ENCODE data around the gene ITGB7.

Gene ITGB7

GRCh38 chr12:53207042-53207441 is at the start of gene ITGB7:
TSS of gene ITGB7 (minus strand) at chr12:53207251. CDS start at chr12:53200443, 6,808 bp downstream.
- no peak for DNase-seq (ENCODE audit: low spot score)

DNA sequence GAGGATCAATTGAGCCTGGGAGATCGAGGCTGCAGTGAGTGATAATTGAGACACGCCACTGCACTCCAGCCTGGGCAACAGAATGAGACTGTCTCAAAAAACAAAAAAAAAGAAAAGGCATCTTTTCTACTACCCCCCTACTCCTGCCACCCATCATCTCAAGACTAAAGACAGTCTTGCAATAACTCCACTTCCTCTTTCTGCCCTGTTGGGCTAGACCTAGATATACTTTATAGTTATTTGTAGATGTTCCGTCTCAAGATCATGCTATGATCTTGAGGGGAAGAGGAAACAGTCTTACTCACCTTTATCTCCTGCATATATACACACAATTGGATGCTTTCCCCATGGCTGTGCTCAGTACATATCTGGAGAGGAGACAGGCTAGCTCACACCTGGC is 48.9 kb upstream of the ITGB7 start:
- DNase-seq (ENCODE audit: low spot score): no peak

DNA sequence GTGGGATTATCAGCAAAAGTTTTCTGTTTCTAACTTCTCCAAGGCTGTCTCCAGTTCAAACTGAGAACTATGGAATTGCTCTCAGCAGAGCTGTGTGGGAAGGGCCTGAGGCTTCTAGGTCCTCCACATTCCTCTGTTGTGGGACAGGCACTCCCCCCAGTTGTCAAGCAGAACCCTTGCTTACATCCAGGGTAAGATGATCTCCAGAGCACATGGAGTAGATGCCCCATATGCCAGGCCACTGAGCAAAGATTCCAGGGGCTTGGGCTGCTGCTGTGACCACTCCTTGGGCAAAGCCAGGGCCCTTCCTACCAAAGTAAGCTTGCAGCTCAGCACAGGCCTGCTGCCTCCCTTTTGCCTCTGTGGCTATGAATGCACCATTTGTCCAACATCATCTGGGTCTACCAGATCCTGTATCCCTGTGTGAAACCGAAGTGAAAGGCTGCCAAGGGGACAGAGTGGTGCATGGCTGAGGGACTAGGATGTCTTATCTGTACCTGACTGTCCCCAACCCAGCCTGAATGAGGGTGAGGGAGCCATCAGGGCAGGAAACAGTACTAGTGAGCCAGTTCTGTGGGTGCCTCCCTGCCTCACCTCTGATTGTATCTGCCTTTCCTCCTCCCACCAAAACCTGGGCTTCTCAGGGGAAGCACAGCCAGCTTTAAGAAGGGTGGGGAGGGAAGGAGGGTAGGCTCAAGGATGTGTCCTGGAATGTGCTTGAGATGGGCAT is 47.9 kb upstream of the ITGB7 start:
- DNase-seq (ENCODE audit: low spot score): no peak

DNA sequence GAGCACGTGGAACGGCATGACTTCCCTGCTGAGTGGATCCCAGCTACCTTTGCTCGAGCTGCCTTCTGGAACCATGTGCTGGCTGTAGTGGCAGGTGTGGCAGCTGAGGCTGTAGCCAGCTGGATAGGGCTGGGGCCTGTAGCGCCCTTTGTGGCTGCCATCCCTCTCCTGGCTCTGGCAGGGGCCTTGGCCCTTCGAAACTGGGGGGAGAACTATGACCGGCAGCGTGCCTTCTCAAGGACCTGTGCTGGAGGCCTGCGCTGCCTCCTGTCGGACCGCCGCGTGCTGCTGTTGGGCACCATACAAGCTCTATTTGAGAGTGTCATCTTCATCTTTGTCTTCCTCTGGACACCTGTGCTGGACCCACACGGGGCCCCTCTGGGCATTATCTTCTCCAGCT is 46.2 kb upstream of the ITGB7 start:
- DNase-seq (ENCODE audit: low spot score): no peak

- DNase-seq (ENCODE audit: low spot score): no peak
These were observed 45.4 kb upstream of the ITGB7 start for GRCh38 chr12:53252349-53252916.

GRCh38 chr12:53251477-53252348 is 44.7 kb upstream of the ITGB7 start:
- DNase-seq (ENCODE audit: low spot score): peak; percentile 79

DNA sequence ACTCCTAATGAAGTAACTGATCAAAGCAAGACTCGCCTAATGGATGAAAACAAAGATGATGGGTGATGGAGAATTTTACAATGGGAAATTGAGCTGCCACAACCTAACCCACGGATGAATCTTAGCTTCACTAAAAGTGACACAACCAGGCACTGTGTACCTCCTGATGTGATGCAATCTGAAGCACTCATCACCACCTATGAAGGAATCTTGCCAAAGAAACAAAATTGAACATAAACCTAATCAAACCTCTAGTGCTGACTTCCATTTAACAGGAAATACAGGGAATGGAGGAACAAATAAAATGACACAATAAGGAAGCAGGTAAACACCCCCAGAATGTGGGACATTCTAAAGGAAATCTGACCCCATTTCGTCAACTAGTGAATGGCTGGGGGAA is 38.2 kb upstream of the ITGB7 start:
- DNase-seq (ENCODE audit: low spot score): no peak

DNA sequence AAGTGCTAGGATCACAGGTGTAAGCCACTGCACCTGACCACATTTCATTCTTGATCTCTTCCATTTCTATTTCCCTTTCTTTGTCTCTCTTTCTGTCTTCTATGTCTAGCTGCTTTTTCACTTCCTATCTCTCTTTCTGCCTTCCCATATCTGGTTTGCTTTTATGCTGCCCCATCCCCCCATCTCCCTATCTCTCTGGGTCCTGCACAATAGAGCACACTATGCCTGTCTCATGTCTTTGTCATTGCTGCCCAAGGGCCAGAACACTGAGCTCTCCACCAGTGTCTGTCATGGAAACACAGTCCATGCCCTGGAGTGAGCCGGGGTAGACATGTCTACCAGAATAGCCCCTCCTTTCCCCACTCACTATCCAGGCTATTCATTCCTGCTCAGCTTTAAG is 37.3 kb upstream of the ITGB7 start:
- no peak for DNase-seq (ENCODE audit: low spot score)

GRCh38 chr12:53241623-53242412 is 34.8 kb upstream of the ITGB7 start:
- no peak for DNase-seq (ENCODE audit: low spot score)

DNA sequence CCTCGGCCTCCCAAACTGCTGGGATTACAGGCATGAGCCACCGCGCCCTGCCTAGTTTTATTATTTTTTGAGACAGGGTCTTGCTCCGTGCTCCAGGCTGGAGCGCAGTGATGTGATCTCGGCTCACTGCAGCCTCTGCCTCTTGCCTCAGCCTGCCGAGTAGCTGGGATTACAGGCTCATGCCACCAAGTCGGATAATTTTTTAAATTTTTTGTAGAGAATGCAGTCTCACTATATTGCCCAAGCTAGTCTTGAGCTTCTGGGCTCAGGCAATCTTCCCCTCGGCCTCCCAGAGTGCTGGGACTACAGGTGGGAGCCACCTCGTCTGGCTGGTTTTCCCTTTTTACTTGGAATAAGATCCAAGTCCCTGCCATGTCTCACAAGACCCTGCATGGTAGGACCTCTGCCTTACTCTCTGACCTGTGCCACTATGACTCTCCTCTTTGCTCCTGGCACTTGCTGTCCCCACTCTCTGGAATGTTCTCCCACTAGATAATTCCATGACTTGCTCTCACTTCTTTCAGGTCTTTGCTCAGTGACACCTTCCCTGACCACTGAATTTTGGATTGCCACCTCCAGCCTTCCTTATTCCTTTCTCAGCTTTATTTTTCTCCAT is 32.7 kb upstream of the ITGB7 start:
- no peak for DNase-seq (ENCODE audit: low spot score)

GRCh38 chr12:53236443-53237111 is 29.5 kb upstream of the ITGB7 start:
- DNase-seq (ENCODE audit: low spot score): no peak

DNA sequence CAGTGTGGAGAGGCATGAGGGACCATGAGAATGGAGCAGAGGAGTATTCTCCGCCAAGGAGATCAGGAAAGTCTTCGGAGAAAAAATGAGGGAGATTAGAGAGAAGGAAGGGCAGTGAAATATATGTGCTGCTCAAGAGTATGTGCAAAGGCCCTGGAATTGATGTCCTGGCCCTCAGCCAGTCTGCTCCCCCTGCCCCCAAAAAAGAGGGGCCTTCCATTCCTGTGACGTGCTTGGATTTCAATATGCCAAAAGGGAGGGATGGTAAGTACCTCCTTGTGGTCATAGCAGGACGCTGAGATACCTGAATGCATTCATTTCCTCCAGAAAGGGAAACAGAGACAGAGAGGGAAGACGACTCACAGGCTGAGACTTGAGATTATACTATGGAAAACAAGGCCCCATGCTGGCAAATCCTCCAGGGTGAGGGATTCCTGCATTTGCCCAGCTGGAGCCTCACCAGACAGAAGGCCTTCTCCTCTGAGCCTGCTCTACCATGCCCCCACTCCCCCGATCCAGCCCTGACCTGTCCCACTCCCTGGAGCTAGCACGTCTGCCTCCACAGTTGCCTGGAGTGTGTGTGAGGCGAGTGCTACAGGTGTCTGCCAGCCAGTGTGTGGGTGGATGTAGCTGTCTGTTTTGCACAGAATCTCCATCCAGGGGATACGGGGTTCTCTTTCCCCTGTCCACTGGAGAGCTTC is 28.8 kb upstream of the ITGB7 start:
- DNase-seq (ENCODE audit: low spot score): no peak

GRCh38 chr12:53235164-53235563 is 28.1 kb upstream of the ITGB7 start:
- DNase-seq (ENCODE audit: low spot score): no peak

- DNase-seq (ENCODE audit: low spot score): no peak
These were observed 27.3 kb upstream of the ITGB7 start for GRCh38 chr12:53234271-53234914.

GRCh38 chr12:53233671-53234121 is 26.6 kb upstream of the ITGB7 start:
- DNase-seq (ENCODE audit: low spot score): no peak

DNA sequence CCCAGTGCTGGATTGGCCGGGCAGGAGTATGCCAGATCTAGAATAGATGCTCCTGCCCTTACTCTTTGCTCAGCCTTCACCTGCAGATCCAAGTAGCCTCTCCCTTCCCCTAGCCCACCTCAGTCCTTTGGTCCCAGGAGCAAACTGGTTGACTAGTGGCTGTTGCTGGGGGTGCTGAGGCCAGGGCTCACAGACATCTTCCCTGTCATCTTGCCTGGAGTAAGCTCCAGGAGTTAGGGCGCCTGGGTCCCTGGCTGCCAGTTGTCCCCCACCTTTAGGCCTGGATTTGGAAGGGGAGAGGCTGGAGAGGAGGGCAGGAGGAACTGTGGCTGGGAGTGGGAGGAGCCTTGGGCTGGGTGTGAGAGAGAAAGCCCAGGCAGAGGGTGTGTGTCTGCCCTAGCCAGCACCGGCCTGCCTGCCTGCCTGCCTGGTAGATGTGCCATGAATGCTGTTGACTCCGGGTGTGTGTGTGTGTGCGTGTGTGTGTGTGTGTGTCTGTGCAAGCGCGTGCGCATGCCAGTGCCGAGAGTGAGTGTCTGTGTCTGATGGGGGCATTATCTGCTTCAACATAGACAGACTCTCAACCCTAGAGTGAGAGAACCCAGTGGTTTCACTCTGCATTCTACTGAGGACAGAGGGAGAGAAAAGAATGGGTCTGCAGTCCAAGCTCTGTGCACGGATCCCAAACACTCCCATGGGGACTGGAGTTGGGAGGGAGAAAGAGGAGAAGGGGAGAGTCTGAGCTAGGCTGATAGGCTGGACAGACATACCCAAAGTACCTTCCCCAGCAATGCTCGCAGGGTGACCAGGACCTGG is 25.8 kb upstream of the ITGB7 start:
- peak; percentile 52 for DNase-seq (ENCODE audit: low spot score)

- DNase-seq (ENCODE audit: low spot score): peak; percentile 54
These were observed 25.0 kb upstream of the ITGB7 start, which contains the start of gene RARG for GRCh38 chr12:53231921-53232645. TSS of gene RARG (minus strand) at chr12:53232209. CDS start at chr12:53227545, 4,664 bp downstream.

- DNase-seq (ENCODE audit: low spot score): no peak
These were observed 24.5 kb upstream of the ITGB7 start for GRCh38 chr12:53231671-53231920.

Data from Ammon's horn (tissue), 1 donor.